Neural progenitor cell (in vitro differentiated cells): ENCODE data around the gene IRF7. TPM values are rescaled to one million over a fixed set of nuclear protein-coding genes. Genes with fewer than 3 reads are reported as not detected.
A peak's percentile ranks its signal among the peaks of the same experiment; 100 is the strongest.

Experiments used
- DNase-seq: peaks from one replicate; pipeline ENCODE4 v3.0.0-alpha.2; 2016; ENCODE audit warnings: low spot score
- H2AFZ ChIP-seq: fragments of 200-600 bp; sonication (generic); replicated peaks from 2 replicates; pipeline ENCODE4 v1.6.1; 2016; ENCODE audit warnings: antibody characterized with exemption
- H3F3A ChIP-seq: fragments of 200-600 bp; sonication (generic); 2 replicates; pipeline ENCODE4 v1.6.1; 2016; ENCODE audit warnings: antibody characterized with exemption, low read depth
- H3K27ac ChIP-seq: fragments of 200-600 bp; sonication (generic); 2 replicates; pipeline ENCODE4 v1.5.1; 2016; ENCODE audit warnings: mild to moderate bottlenecking
- H3K27me3 ChIP-seq: fragments of 200-600 bp; sonication (generic); 2 replicates; pipeline ENCODE4 v1.6.1; 2016; ENCODE audit warnings: mild to moderate bottlenecking, moderate library complexity
- H3K36me3 ChIP-seq: fragments of 200-600 bp; sonication (generic); 2 replicates; pipeline ENCODE4 v1.5.1; 2016
- H3K4me1 ChIP-seq: fragments of 200-600 bp; sonication (generic); 2 replicates; pipeline ENCODE4 v1.6.1; 2016; ENCODE audit warnings: mixed run types
- H3K4me2 ChIP-seq: fragments of 200-600 bp; sonication (generic); 2 replicates; pipeline ENCODE4 v1.6.1; 2016
- H3K4me3 ChIP-seq: fragments of 200-600 bp; sonication (generic); 2 replicates; pipeline ENCODE4 v1.5.1; 2016
- H3K79me2 ChIP-seq: fragments of 200-600 bp; sonication (generic); 2 replicates; pipeline ENCODE4 v1.6.1; 2016; ENCODE audit warnings: low read depth
- H3K9ac ChIP-seq: fragments of 200-600 bp; sonication (generic); 2 replicates; pipeline ENCODE4 v1.6.1; 2016
- H3K9me3 ChIP-seq: fragments of 200-600 bp; sonication (generic); 2 replicates; pipeline ENCODE4 v1.5.1; 2016; ENCODE audit warnings: low read depth
- H4K20me1 ChIP-seq: fragments of 200-600 bp; sonication (generic); 2 replicates; pipeline ENCODE4 v1.6.1; 2016; ENCODE audit warnings: low read depth
- H3K27ac Mint-ChIP-seq: 3 replicates; pipeline ENCODE4 v1.8.0; 2021; ENCODE audit warnings: mixed read lengths
- H3K27me3 Mint-ChIP-seq: 2 replicates; pipeline ENCODE4 v1.8.0; 2022; ENCODE audit warnings: low read depth, mild to moderate bottlenecking, inconsistent platforms, moderate library complexity, mixed read lengths; ENCODE audit not compliant: insufficient read depth
- H3K36me3 Mint-ChIP-seq: 3 replicates; pipeline ENCODE4 v1.8.0; 2021; ENCODE audit warnings: mixed read lengths
- H3K4me1 Mint-ChIP-seq: 3 replicates; pipeline ENCODE4 v1.8.0; 2021; ENCODE audit warnings: mixed read lengths
- H3K4me3 Mint-ChIP-seq: 3 replicates; pipeline ENCODE4 v1.8.0; 2021; ENCODE audit warnings: mild to moderate bottlenecking, moderate library complexity, mixed read lengths
- H3K9me3 Mint-ChIP-seq: 3 replicates; pipeline ENCODE4 v1.8.0; 2020; ENCODE audit warnings: mixed read lengths
- EZH2 ChIP-seq: fragments of 200-600 bp; sonication (generic); IDR thresholded peaks from 2 replicates; pipeline ENCODE4 v1.6.1; 2017; ENCODE audit warnings: antibody characterized with exemption, mild to moderate bottlenecking, moderate library complexity
- EZH2phosphoT487 ChIP-seq: fragments of 200-600 bp; sonication (generic); IDR thresholded peaks from 2 replicates; pipeline ENCODE4 v1.6.1; 2017; ENCODE audit warnings: antibody characterized with exemption
- total RNA-seq: library from RNA; depleted of rRNA; stranded (reverse); fragments of >200 nt; gene quantifications from 2 replicates; pipeline ENCODE4 v1.2.3, GENCODE V29; 2015; ENCODE audit warnings: low replicate concordance
- TF ChIP-seq, protein P1 (sequence below): fragments of 200-600 bp; sonication (generic); IDR thresholded peaks from 2 replicates; pipeline ENCODE4 v1.5.1; 2017; ENCODE audit warnings: antibody characterized with exemption, mild to moderate bottlenecking

Gene IRF7
- total RNA-seq, 1 donor from 2014 or later = 4.3 TPM

DNA sequence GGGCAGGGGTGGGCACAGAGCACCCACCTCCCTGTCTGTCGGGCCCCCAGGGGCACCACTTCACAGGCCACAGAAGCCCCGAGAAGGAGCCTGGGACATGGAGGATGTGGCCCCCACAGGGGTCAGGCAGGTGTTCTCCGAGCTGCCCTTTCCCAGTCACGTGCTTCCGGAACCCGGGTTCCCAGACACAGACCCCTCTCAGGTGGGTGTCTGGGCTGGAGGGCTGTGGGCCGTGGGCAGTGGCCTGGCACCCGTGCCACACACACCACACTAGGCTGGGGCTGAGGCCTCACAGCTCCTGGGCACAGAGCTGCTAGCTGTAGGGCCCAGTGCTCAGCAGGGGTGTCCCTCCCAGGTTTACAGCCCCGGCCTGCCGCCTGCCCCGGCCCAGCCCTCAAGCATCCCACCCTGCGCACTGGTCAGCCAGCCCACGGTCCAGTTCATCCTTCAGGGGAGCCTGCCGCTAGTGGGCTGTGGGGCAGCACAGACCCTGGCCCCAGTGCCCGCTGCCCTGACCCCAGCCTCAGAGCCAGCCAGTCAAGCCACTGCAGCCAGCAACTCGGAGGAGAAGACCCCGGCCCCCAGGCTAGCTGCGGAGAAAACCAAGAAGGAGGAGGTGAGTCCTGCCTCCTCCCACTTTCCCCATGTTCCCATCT is 5.5 kb downstream of the IRF7 start:
- H3F3A ChIP-seq = peaks cover 30% of the 10 kb centered on the region

GRCh38 chr11:609341-609811 is 6.4 kb downstream of the IRF7 start:
- H2AFZ ChIP-seq = no peak overlapping the region
- H4K20me1 ChIP-seq = peaks cover 46% of the 10 kb centered on the region
- H3K4me2 ChIP-seq = no peak overlapping the region
- no peaks in the 10 kb centered on the region for H3K36me3 ChIP-seq
- peak overlapping the region; percentile 46 for H3K27ac Mint-ChIP-seq
- no peak overlapping the region for H3K9ac ChIP-seq
- no peaks in the 10 kb centered on the region for H3K4me1 ChIP-seq
- no peak overlapping the region for H3K4me3 ChIP-seq
- peaks cover 13% of the 10 kb centered on the region for H3K36me3 Mint-ChIP-seq
- TF ChIP-seq, protein P1, sequence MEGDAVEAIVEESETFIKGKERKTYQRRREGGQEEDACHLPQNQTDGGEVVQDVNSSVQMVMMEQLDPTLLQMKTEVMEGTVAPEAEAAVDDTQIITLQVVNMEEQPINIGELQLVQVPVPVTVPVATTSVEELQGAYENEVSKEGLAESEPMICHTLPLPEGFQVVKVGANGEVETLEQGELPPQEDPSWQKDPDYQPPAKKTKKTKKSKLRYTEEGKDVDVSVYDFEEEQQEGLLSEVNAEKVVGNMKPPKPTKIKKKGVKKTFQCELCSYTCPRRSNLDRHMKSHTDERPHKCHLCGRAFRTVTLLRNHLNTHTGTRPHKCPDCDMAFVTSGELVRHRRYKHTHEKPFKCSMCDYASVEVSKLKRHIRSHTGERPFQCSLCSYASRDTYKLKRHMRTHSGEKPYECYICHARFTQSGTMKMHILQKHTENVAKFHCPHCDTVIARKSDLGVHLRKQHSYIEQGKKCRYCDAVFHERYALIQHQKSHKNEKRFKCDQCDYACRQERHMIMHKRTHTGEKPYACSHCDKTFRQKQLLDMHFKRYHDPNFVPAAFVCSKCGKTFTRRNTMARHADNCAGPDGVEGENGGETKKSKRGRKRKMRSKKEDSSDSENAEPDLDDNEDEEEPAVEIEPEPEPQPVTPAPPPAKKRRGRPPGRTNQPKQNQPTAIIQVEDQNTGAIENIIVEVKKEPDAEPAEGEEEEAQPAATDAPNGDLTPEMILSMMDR = no peak
- no peak for TF ChIP-seq EZH2
- TF ChIP-seq EZH2phosphoT487 = no peak
- no peaks in the 10 kb centered on the region for H3K27me3 ChIP-seq
- H3K4me1 Mint-ChIP-seq = no peaks in the 10 kb centered on the region
- H3K9me3 Mint-ChIP-seq = no peaks in the 10 kb centered on the region
- H3F3A ChIP-seq = peaks cover 22% of the 10 kb centered on the region
- H3K27ac ChIP-seq = no peak overlapping the region
- no peaks in the 10 kb centered on the region for H3K9me3 ChIP-seq
- H3K4me3 Mint-ChIP-seq = no peak overlapping the region
- H3K27me3 Mint-ChIP-seq = peaks cover 13% of the 10 kb centered on the region
- no peak for DNase-seq
- no peaks in the 10 kb centered on the region for H3K79me2 ChIP-seq

More for the DNA sequence above, 5.5 kb downstream of the IRF7 start:
- H3K36me3 Mint-ChIP-seq = peaks cover 13% of the 10 kb centered on the region
- no peaks in the 10 kb centered on the region for H3K9me3 Mint-ChIP-seq
- no peak overlapping the region for H3K4me3 Mint-ChIP-seq
- Histone ChIP-seq H3K4me1 (no peaks in the 10 kb centered on the region), H3K4me2 (no peak overlapping the region), H3K27ac (no peak overlapping the region), H4K20me1 (peaks cover 55% of the 10 kb centered on the region), H3K36me3 (no peaks in the 10 kb centered on the region), H3K27me3 (no peaks in the 10 kb centered on the region), H3K79me2 (no peaks in the 10 kb centered on the region), H3K9me3 (no peaks in the 10 kb centered on the region), H3K4me3 (no peak overlapping the region), H3K9ac (no peak overlapping the region), H2AFZ (no peak overlapping the region)
- DNase-seq = no peak
- TF ChIP-seq, protein P1 = no peak
- no peak for TF ChIP-seq EZH2phosphoT487
- no peak for TF ChIP-seq EZH2
- no peaks in the 10 kb centered on the region for H3K4me1 Mint-ChIP-seq
- H3K27ac Mint-ChIP-seq = no peak overlapping the region
- peaks cover 15% of the 10 kb centered on the region for H3K27me3 Mint-ChIP-seq

DNA sequence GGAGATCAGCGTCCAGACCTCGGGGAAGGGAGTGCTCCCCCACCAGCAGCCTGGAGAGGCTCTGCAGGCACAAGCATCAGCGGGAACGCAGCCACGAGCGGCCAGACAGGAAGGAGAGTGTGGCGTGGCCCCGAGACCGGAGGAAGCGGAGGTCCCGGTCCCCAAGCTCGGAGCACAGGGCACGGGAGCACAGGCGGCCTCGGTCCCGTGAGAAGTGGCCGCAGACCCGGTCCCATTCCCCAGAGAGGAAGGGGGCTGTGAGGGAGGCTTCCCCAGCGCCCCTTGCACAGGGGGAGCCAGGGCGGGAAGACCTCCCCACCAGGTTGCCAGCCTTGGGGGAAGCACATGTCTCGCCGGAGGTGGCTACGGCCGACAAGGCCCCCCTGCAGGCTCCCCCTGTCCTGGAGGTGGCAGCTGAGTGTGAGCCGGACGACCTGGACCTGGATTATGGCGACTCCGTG is 6.9 kb downstream of the IRF7 start:
- no peak overlapping the region for H3K27ac Mint-ChIP-seq
- no peak for DNase-seq
- Histone ChIP-seq H3K9me3 (no peaks in the 10 kb centered on the region), H4K20me1 (peaks cover 40% of the 10 kb centered on the region), H3K4me1 (no peaks in the 10 kb centered on the region), H3K4me3 (no peak overlapping the region), H3K27me3 (no peaks in the 10 kb centered on the region), H3K4me2 (no peak overlapping the region), H2AFZ (no peak overlapping the region), H3K79me2 (no peaks in the 10 kb centered on the region), H3K9ac (no peak overlapping the region), H3K36me3 (no peaks in the 10 kb centered on the region), H3F3A (peaks cover 17% of the 10 kb centered on the region), H3K27ac (no peak overlapping the region)
- no peaks in the 10 kb centered on the region for H3K4me1 Mint-ChIP-seq
- H3K4me3 Mint-ChIP-seq = no peak overlapping the region
- no peaks in the 10 kb centered on the region for H3K9me3 Mint-ChIP-seq
- H3K27me3 Mint-ChIP-seq = peaks cover 13% of the 10 kb centered on the region
- TF ChIP-seq, protein P1 = no peak
- TF ChIP-seq EZH2 (no peak), EZH2phosphoT487 (no peak)
- peaks cover 16% of the 10 kb centered on the region for H3K36me3 Mint-ChIP-seq
